GM18499 (cell line): ENCODE results near the gene CRX.
"Not testable (repeated sequence)": the region's sequence is repeated elsewhere in the genome, so short reads cannot be mapped to it uniquely, and the experiment has no call there.

Source experiments
- ATAC-seq: cut with Tn5 transposase; IDR thresholded peaks from one replicate; pipeline ENCODE4 v1.9.1; 2021; ENCODE audit warnings: moderate number of reproducible peaks; ENCODE audit not compliant: insufficient read depth, unreplicated experiment

The CRX gene

DNA sequence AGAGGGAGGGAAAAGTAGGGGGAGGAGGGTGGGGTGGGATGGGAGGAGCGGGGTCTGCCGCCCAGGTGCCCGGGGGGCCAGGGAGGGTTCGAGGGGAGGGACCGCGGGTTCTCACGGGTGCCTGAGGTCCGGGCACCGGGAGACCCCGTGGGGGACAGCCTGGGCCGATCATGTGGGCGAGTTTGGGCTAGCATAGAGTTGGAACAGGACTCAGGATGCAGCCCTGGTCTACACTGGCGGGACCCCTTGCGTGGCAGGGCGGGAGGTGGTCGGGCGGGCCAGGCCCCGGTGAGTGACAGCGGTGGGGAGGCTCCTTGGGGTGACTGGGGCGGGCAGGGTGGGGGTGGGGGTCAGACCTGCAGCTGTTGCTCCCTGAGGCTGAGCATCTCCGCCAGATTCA, 18.6 kb upstream of the CRX start:
- not testable (repeated sequence) for ATAC-seq

DNA sequence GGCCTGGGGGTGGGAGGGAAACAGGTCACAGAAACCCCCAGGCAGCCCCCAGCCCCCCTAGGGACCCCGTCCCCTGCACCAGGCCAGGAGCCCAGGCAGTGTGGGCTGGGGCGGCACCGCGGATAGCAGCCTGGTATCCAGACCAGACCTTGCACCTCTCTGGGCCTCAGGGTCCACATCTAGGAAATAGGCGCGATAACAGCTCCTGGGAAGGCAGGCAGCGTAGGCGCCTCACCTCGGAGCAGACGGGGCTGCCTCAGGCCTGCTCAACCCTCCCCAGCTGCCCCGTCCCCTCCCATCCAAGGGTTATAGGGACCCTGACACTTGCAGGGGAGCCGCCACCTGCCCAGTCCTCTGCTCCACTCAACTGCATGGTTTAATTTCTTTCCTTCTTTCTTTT, 18.1 kb upstream of the CRX start:
- not testable (repeated sequence) for ATAC-seq

DNA sequence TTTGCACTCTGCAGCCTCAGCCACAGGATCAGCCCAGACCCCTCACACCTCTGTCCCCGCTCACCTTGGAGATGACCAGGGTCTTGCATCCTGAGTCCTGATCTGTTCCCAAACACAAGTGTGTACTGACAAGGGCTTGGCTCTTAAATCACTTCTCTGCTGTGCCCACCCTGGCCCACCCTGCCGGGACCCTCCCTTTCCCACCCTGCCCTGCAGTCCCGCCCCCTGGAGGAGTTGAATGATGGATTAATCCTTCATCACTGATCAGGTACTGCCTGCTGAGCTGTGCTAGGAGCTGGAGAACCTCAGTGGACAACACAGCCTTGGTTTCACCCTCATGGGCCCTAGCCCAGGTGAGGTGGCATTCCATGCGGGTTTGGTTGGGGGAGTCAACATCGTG, 17.3 kb upstream of the CRX start, which contains the start of gene TPRX1:
TPRX1 (minus strand) TSS at position 101 of the 400 bp plus-strand sequence; CDS start at position 89, 12 bp downstream.
- not testable (repeated sequence) for ATAC-seq

DNA sequence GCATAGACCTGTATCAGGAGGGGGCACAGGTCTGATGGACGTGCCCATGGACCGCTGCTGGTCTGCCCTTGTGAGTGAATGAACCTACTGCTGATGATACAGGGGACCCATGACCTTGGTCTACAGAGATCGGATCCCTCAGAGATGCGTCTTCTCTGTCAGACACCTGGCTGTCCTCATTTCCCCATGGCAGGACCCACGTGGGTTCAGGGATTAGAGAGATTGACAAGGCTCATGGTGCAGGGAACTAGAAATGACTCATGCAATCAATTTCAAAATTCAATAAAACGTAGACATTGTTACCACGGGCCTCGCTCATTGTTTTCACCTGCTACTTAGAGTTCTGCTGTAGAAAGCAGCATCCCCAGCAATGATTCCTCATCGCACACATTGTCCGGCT, 16.4 kb upstream of the CRX start:
- ATAC-seq: no peak

DNA sequence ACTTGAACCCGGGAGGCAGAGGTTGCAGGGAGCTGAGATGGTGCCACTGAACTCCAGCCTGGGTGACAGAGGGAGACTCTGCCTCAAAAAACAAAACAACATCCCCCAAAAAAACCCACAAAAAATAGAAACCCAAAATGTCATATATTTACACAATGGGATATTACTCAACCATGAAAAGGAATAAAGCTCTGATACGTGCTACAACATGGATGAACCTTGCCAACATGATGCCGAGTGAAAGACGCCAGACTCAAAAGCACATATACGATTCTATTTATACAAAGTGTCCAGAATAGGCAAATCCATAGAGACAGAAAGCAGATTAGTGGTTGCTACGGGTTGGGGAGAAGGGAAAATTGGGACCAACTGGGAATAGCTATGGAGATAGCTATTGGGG, 15.3 kb upstream of the CRX start:
- no peak for ATAC-seq

DNA sequence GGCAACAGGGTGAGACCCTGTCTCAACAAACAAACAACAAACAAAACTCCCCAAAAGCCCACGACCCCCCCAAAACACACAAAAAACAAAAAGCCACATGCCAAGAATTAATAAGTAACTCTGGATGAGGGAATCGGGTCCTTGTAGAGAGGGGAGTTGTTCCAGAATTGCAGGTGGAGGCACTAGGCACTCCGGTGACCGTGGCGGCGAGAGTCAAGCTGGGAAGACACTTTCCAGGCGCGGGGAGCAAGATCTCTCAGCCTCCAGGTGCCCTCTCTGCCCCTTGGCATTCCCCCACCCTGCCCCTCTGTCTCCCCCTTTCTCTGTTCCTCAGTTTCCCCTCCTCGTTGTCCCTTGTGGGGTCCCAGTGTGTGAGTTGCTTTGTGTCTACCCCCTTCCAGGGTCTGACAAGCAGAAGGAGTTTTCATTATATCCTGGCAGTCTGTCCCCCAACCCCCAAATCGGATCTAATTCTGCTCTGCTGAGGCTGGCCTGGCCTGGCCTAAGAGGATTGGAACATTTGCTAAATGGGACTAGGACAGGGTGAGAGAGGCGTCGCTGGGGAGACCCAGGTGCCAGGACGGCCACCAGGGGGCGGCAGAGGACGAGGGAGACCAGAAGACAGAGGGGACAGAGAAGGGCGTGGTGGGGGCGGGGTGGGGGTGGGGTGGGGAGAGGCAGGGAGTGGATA, 8.3 kb upstream of the CRX start:
- no peak for ATAC-seq

DNA sequence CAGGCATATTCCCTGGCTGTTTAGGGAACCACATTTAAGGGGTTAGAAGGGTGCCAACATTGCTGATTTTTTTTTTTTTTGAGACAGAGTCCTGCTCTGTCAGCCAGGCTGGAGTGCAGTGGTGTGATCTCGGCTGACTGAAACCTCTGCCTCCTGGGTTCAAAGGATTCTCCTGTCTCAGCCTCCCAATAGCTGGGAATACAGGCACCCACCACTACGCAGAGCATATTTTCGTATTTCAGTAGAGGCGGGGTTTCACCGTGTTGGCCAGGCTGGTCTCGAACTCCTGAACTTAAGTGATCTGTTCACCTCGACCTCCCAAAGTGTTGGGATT, 7.8 kb upstream of the CRX start:
- no peak for ATAC-seq

DNA sequence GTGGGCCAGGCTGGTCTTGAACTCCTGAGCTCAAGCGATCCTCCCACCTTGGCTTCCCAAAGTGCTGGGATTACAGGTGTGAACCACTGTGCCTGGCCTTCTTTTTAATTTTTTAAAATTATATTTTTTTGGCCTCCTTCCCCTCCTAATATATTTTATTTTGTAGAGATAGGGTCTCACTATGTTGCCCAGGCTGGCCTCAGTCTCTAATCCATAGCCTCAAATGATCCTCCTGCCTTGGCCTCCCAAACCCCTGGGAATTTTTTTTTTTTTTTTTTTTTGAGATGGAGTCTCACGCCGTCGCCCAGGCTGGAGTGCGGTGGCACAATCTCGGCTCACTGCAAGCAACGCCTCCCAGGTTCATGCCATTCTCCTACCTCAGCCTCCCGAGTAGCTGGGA, 5.5 kb upstream of the CRX start:
- ATAC-seq: not testable (repeated sequence)

DNA sequence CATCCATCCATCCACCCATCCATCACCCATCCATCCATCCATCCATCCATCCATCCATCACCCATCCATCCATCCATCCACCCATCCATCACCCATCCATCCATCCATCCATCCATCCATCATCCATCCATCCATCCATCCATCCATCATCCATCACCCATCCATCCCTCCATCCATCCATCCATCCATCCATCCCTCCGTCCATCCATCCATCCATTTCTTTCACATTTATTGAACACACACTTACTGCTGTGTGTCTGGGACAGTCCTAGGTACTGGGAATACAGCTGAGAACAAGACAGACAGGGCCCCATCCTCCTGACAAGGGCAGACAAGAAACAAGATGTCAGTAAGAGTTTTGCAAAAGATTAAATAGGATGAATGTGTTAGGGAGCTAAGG, 3.5 kb upstream of the CRX start:
- not testable (repeated sequence) for ATAC-seq

DNA sequence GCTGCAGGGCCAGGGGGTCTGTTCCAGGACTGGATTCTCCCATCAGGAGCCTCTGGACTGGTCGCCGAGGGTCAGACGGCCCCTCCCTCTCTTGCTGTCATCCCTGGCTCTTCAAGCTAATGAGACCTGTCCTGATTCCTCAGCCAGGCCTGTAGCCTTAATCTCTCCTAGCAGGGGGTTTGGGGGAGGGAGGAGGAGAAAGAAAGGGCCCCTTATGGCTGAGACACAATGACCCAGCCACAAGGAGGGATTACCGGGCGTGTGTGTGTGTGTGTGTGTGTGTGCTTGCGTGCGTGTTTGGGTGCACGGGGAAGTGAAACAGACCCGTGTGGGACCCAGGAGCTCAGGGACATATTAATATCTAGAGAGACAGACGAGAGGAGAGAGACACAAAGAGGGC, 1.9 kb upstream of the CRX start:
- no peak for ATAC-seq

DNA sequence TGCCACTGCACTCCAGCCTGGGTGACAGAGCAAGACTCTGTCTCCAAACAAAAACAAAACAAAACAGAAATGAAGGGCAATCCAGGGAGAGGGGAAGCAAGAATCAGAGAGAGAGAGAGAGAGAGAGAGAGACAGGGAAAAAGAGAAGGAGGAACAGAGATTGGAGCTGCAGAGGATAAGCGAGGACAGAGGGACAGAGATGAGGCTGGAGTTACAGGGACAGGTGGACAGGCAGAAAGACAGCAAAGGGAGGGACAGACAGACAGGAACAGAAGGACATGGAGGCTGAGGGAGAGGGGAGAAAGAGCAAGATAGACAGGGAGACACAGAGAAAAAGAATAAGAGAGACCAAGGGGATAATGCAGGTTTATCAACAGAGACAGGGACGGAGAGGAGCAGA, 1.3 kb upstream of the CRX start:
- no peak for ATAC-seq

DNA sequence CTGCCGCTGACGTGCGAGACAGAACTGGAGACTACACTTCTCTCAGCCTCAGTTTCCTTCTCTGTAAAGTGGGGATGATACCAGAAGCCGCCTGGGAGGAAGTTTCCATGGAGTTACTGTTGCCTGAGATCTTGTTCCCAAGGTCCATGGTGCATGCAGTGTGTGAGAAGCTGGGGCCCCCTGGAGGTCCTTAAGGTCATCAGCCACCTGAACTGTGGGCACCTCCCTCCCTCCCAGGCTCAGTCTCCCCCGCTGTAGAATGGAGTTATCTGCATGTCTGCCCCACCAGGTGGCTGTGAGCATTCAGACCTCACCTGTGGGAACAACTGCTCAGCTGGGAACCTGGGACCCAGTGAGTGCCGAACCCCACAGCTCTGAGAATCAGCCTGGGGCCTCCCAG, 2.7 kb downstream of the CRX start:
- ATAC-seq: no peak

DNA sequence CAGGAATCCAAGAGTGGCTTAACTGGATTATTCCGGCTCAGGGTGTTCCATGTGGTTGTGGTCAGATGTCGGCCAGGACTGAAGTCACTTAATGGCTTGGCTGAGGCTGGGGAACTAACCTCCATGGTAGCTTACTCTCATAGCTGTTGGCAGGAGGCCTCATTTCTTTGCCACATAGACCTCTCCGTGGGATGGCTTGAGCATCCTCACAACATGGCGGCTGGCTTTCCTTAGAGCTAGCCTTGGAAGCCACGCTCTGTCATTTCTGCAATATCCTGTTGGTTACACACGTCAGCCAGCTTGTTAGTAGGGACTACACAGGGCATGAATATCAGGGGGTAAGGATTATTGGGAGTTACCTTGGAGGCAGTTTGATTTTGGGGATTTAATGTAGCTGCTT, 5.1 kb downstream of the CRX start:
- no peak for ATAC-seq

DNA sequence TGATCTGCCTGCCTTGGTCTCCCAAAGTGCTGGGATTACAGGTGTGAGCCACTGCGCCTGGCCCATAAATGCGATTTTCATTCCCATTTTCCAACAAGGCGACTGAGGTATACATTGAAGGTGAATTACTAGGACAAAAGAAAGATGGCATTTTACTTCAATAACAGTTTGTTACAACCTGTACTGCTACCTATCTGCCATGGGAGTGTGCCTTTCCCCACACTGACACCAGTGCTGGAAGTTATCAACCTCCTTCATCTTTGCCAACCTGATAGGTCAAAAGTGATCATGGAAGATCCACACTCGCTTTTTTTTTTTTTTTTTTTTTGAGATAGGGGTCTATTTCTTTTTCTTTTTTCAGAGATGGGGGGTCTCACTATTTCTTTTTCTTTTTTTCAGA, 11.0 kb downstream of the CRX start:
- ATAC-seq: no peak

DNA sequence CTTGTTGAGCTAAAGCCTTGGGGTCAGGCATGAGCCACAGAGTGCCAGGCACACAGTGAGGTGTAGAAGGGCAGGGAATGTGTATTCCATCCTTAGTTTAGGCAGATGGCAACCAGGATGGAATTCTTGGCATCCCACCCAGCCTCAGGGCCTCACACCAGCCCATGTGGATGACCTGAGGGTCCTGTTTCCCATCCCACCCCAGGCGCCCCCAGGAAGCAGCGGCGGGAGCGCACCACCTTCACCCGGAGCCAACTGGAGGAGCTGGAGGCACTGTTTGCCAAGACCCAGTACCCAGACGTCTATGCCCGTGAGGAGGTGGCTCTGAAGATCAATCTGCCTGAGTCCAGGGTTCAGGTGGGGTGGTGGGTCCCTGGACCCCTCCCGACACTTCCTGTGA, 14.3 kb downstream of the CRX start:
- no peak for ATAC-seq

DNA sequence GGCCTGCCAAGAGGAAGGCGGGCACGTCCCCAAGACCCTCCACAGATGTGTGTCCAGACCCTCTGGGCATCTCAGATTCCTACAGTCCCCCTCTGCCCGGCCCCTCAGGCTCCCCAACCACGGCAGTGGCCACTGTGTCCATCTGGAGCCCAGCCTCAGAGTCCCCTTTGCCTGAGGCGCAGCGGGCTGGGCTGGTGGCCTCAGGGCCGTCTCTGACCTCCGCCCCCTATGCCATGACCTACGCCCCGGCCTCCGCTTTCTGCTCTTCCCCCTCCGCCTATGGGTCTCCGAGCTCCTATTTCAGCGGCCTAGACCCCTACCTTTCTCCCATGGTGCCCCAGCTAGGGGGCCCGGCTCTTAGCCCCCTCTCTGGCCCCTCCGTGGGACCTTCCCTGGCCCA, 17.7 kb downstream of the CRX start:
- ATAC-seq: no peak

DNA sequence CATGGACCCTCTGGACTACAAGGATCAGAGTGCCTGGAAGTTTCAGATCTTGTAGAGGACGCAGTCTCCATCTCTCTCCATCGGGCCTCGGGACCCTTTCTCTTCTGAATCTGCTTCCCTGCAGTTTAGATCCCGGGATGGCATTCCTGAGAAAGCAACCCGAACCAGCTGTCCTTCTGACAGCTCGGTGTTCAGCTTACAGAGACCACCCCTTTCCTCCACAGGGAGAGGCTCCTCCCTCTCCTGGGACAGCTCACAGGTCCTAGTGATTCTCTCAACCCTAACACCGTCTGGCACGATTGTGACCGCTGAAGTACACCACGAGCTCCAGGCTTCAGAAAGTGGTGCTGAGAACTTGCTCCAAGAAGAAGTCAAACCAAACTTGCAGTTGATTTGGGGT, 18.2 kb downstream of the CRX start:
- ATAC-seq: no peak

DNA sequence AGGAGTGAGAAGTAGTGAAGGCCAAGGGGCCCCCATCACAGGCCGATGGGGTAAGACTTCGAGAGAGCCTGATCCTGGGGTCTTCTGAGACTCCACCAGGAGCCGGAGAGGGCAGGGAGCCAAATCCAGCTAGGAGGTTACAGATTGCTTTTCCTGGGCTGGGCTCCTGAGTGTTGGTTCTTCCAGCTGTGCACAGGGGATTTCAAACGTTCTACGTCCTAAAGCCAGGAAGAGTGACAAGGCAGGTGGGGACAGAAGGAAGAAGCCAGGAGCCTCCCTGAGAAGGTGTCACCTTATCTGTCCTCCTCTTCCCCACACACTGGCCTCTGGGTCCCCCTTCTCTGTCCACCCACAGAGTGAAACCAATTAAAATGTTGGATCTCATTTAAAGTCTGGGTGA, 21.2 kb downstream of the CRX start:
- no peak for ATAC-seq

DNA sequence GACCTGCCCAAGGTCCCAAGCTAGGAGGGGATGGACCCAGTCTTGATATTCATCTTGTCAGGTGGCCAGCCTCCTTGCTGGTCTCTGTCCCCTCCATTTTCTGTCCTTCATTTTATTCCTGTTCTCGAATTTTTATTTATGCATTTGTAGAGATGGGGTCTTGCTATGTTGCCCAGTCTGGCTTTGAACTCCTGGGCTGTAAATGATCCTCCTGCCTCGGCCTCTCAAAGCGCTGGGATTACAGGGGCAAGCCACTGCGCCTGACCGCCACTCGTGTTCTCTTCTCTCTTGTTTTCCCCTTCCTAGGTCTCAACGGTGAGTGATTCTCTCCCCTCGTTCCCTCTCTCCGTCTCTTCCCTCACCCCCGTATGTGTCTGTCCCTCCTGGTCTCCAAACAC, 26.7 kb downstream of the CRX start:
- no peak for ATAC-seq

DNA sequence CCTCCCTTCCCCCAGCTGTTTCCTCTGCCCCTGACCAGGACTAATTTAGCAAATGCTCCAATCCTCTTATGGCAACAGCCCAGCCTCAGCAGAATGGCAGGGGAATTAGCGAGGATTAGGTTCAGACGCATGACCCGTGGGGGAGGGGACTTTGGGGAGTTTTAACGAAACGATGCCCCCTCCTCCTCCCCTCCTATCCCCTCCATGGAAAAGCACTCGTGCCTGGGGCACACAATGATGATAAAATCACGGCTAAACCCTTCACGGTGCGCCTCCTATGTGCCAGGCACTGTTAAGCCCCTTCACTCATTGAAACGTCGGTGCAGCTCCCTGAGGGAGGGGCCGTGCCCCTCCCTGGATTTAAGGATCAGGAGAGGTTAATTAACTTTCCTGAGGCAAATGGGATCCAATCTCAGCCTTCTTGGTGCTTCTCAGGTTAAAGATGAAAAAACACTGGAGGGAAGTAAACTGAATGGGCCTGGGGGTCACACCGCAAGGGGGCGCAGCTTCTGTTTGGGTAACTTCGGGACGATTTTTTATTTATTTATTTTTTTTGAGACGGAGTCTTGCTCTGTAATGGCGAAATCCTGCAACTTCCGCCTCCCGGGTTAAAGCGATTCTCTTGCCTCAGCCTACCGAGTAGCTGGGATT, 27.2 kb downstream of the CRX start:
- no peak for ATAC-seq

DNA sequence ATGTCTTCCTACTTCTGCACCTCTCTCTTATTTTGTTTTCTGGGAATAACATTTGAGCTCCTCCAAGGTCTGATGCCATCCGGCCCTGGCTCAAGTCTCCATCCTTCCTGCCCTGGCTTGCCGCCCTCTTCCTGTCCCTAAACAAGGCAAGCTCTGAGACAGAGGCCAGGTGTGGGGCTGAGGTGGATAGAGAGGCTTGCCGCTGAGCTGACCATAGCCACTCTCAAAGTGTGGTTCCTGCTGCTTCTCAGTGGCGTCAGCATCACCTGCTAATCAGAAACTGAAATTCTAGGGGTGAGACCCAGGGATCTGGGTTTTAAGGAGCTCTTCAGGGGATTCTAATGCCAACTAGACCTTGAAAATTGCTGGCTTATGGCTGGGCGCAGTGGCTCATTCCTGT, 31.3 kb downstream of the CRX start:
- ATAC-seq: no peak

DNA sequence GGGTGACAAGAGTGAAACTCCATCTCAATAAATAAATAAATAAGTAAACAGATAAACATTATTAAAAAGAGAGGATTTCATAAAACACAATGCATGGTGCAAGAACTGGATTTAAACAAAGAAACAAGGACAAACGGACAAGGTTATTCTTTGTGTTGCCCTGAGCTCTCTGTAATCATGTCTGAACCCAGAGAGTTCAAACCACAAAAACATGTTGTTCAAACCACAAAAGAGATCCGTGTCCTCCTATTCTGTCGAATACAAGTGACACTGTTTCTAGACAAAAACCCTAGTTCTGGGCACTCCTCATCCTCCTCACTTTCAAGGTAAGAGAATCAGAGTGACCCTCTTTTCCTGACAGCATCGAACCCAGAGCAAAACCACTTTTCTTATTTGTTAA, 32.7 kb downstream of the CRX start:
- ATAC-seq: no peak
